GM12892 (cell line): Measurements from ENCODE around the gene KIF5C.

Source experiments
- POLR2A ChIP-seq: IDR thresholded peaks from 2 replicates; pipeline ENCODE4 v1.6.1; 2011; ENCODE audit warnings: low read depth, low read length, control low read depth
- POLR2AphosphoS5 ChIP-seq: IDR thresholded peaks from 2 replicates; pipeline ENCODE4 v1.6.1; 2011; ENCODE audit warnings: low read depth, low read length, control low read depth
- TAF1 ChIP-seq: IDR thresholded peaks from 2 replicates; pipeline ENCODE4 v1.6.1; 2011; ENCODE audit warnings: low read depth, mild to moderate bottlenecking, control low read depth, low read length, borderline replicate concordance

- TF ChIP-seq POLR2A, result no peak
- TF ChIP-seq POLR2AphosphoS5, result no peak
- no peak for TF ChIP-seq TAF1
Measured at GRCh38 chr2:148876202-148876594, 1.2 kb downstream of the KIF5C start.
